HepG2 (cell line): ENCODE measurements around the gene BIRC3. TPM values are rescaled to one million over a fixed set of nuclear protein-coding genes. Genes with fewer than 3 reads are reported as not detected.
A peak's percentile ranks its signal among the peaks of the same experiment; 100 is the strongest.

Experiments
- ADNP ChIP-seq: sonication (generic); formaldehyde crosslinking; IDR thresholded peaks from 2 replicates; pipeline ENCODE4 v1.4.0; 2020; ENCODE audit warnings: missing genetic modification reagents
- CAMTA2 ChIP-seq: sonication (generic); formaldehyde crosslinking; IDR thresholded peaks from 2 replicates; pipeline ENCODE4 v1.4.0; 2020; ENCODE audit warnings: mild to moderate bottlenecking, missing genetic modification reagents, borderline replicate concordance
- CENPX ChIP-seq: sonication (generic); formaldehyde crosslinking; IDR thresholded peaks from 2 replicates; pipeline ENCODE4 v1.9.0; 2021; ENCODE audit warnings: mild to moderate bottlenecking, missing genetic modification reagents, moderate library complexity
- DR1 ChIP-seq: sonication (generic); formaldehyde crosslinking; IDR thresholded peaks from 2 replicates; pipeline ENCODE4 v1.8.0; 2021; ENCODE audit warnings: mild to moderate bottlenecking, missing genetic modification reagents, inconsistent platforms
- FOXP1 ChIP-seq, 2 experiments: fragments of 450-650 bp in 1 of 2; IDR thresholded peaks; 2 replicates each; pipeline ENCODE4 v1.6.1; 2017 to 2018; ENCODE audit warnings: antibody characterized with exemption in 1 of 2
- HES4 ChIP-seq: sonication (generic); formaldehyde crosslinking; IDR thresholded peaks from 2 replicates; pipeline ENCODE4 v1.9.0; 2021; ENCODE audit warnings: mild to moderate bottlenecking, missing genetic modification reagents, borderline replicate concordance
- HNRNPL ChIP-seq: fragments of 200-400 bp; formaldehyde crosslinking; IDR thresholded peaks from 2 replicates; pipeline ENCODE4 v1.6.1; 2017; ENCODE audit warnings: mild to moderate bottlenecking, low read depth, low read length
- KLF15 ChIP-seq: sonication (generic); formaldehyde crosslinking; IDR thresholded peaks from 2 replicates; pipeline ENCODE4 v1.8.1; 2023; ENCODE audit warnings: borderline replicate concordance, mild to moderate bottlenecking, inconsistent platforms, missing genetic modification reagents, mixed read lengths
- MED1 ChIP-seq: sonication (generic); formaldehyde crosslinking; IDR thresholded peaks from 2 replicates; pipeline ENCODE4 v1.4.0; 2020; ENCODE audit warnings: missing genetic modification reagents
- NFYC ChIP-seq: IDR thresholded peaks from 2 replicates; pipeline ENCODE4 v1.6.1; 2016; ENCODE audit warnings: missing genetic modification reagents, missing compliant biosample characterization
- NR2F1 ChIP-seq, 2 experiments: fragments of 450-650 bp in 1 of 2; formaldehyde crosslinking in 1 of 2; IDR thresholded peaks; 2 replicates each; pipeline versions ENCODE4 v1.5.0 to v1.6.1; 2016 to 2020; ENCODE audit warnings: mild to moderate bottlenecking in 1 of 2, missing compliant biosample characterization in 1 of 2, missing genetic modification reagents in 1 of 2, moderate library complexity in 1 of 2
- PREB ChIP-seq: sonication (generic); formaldehyde crosslinking; IDR thresholded peaks from 2 replicates; pipeline ENCODE4 v1.4.0; 2020; ENCODE audit warnings: missing genetic modification reagents
- RBM39 ChIP-seq: fragments of 200-400 bp; formaldehyde crosslinking; IDR thresholded peaks from one replicate; pipeline ENCODE4 v1.6.1; 2018; ENCODE audit warnings: antibody characterized with exemption, mild to moderate bottlenecking, low read depth, low read length; ENCODE audit not compliant: poor library complexity, severe bottlenecking
- RFX5 ChIP-seq: IDR thresholded peaks from 2 replicates; pipeline ENCODE4 v1.6.1; 2011; ENCODE audit warnings: low read depth, low read length, improper control_type of control experiment
- RXRA ChIP-seq: sonication (generic); formaldehyde crosslinking; IDR thresholded peaks from 2 replicates; pipeline ENCODE4 v1.5.1; 2020; ENCODE audit warnings: missing genetic modification reagents
- SKIL ChIP-seq: sonication (generic); formaldehyde crosslinking; IDR thresholded peaks from 2 replicates; pipeline ENCODE4 v1.8.0; 2022; ENCODE audit warnings: missing genetic modification reagents, mild to moderate bottlenecking, moderate library complexity, borderline replicate concordance
- TERF1 ChIP-seq: sonication (generic); formaldehyde crosslinking; IDR thresholded peaks from 2 replicates; pipeline ENCODE4 v1.8.0; 2022; ENCODE audit warnings: mild to moderate bottlenecking, missing genetic modification reagents, moderate library complexity
- YEATS2 ChIP-seq: sonication (generic); formaldehyde crosslinking; IDR thresholded peaks from 2 replicates; pipeline ENCODE4 v1.4.0; 2020; ENCODE audit warnings: missing genetic modification reagents, borderline replicate concordance
- ZBTB21 ChIP-seq: sonication (generic); formaldehyde crosslinking; IDR thresholded peaks from 2 replicates; pipeline ENCODE4 v1.4.0; 2020; ENCODE audit warnings: missing genetic modification reagents
- ZBTB7B ChIP-seq: sonication (generic); formaldehyde crosslinking; IDR thresholded peaks from 2 replicates; pipeline ENCODE4 v1.4.0; 2020; ENCODE audit warnings: missing genetic modification reagents
- ZNF510 ChIP-seq: sonication (generic); formaldehyde crosslinking; IDR thresholded peaks from 2 replicates; pipeline ENCODE4 v1.4.0; 2020; ENCODE audit warnings: low read depth, mild to moderate bottlenecking, missing genetic modification reagents
- ZNF576 ChIP-seq: sonication (generic); formaldehyde crosslinking; IDR thresholded peaks from 2 replicates; pipeline ENCODE4 v1.4.0; 2020; ENCODE audit warnings: mild to moderate bottlenecking, missing genetic modification reagents
- ZNF589 ChIP-seq: sonication (generic); formaldehyde crosslinking; conservative IDR thresholded peaks from 2 replicates; pipeline ENCODE4 v1.8.0; 2022; ENCODE audit warnings: mild to moderate bottlenecking, moderate library complexity, missing genetic modification reagents
- ZNF614 ChIP-seq: IDR thresholded peaks from 2 replicates; pipeline ENCODE4 v1.6.1; 2018; ENCODE audit warnings: missing biosample characterization, missing genetic modification reagents, inconsistent platforms, borderline replicate concordance
- ZNF737 ChIP-seq: sonication (generic); formaldehyde crosslinking; IDR thresholded peaks from 2 replicates; pipeline ENCODE4 v1.5.0; 2020; ENCODE audit warnings: missing genetic modification reagents, mild to moderate bottlenecking, borderline replicate concordance
- polyA plus RNA-seq, 8 experiments: library from polyadenylated mRNA; depleted of rRNA in 3 of 8; stranded (reverse) in 7 of 8; unstranded in 1 of 8; fragments of >200 nt; fragmentation: Illumina TruSeq in 4 of 8; extraction: Trizol in 4 of 8; gene quantifications; 2 replicates each; pipeline versions ENCODE4 v1.2.1 to v1.2.3, GENCODE V29; 2011 to 2016; ENCODE audit warnings: low read depth in 4 of 8, missing spikeins in 1 of 8, mixed read lengths in 1 of 8; ENCODE audit not compliant: insufficient read depth in 1 of 8
- total RNA-seq, 5 experiments: library from RNA; depleted of rRNA; stranded (reverse); fragments of >200 nt; fragmentation: Illumina TruSeq; extraction: Trizol; gene quantifications; 2 replicates each; pipeline ENCODE4 v1.2.3, GENCODE V29; 2016; ENCODE audit warnings: low read depth in 1 of 5

Gene BIRC3
- total and polyA plus RNA-seq, 2 of the 13 experiments (the other 11 are each of a cell fraction or from before 2014, with no cell fraction given), result 0.41 to 4.2 TPM

GRCh38 chr11:102346748-102347461 lies 29.6 kb downstream of the BIRC3 start, which contains the start of gene BIRC2 (continued):
- no peak for TF ChIP-seq ZNF576 (CRISPR knock-in tag)
- no peak for TF ChIP-seq CAMTA2 (CRISPR knock-in tag)
- peak; percentile 68; the same call in 1 of the 2 replicates for TF ChIP-seq ZBTB7B (CRISPR knock-in tag)
- no peak for TF ChIP-seq TERF1 (CRISPR knock-in tag)
- TF ChIP-seq SKIL (CRISPR knock-in tag), result peak; percentile 60; the same call in 1 of the 2 replicates
- 0 out of 2 replicates have a peak, but pooled peaks have one; percentile 45 for TF ChIP-seq ZNF589
- TF ChIP-seq ZNF510, result peak; percentile 46; the same call in 1 of the 2 replicates
- peak; percentile 96 for TF ChIP-seq RBM39
- TF ChIP-seq FOXP1 (IDR thresholded peaks at IDR 0.05), result no peak
- no peak for TF ChIP-seq FOXP1 (CRISPR knock-in tag; IDR thresholded peaks at IDR 0.05)
- peak; percentile 72; the same call in 1 of the 2 replicates for TF ChIP-seq DR1 (CRISPR knock-in tag)
- no peak for TF ChIP-seq NFYC (CRISPR knock-in tag)
- TF ChIP-seq ZNF614 (CRISPR knock-in tag), result peak; percentile 13; the same call in 1 of the 2 replicates
- peak; percentile 2; the same call in 1 of the 2 replicates for TF ChIP-seq KLF15
- peak; percentile 84 for TF ChIP-seq MED1 (CRISPR knock-in tag)
- 0 out of 2 replicates have a peak, but pooled peaks have one; percentile 70 for TF ChIP-seq ZNF737 (CRISPR knock-in tag)
- no peak for TF ChIP-seq NR2F1 (CRISPR knock-in tag; IDR thresholded peaks at IDR 0.05)
- TF ChIP-seq HES4 (CRISPR knock-in tag), result peak; percentile 65; the same call in 1 of the 2 replicates
- peak; percentile 84; the same call in 1 of the 2 replicates for TF ChIP-seq RXRA (CRISPR knock-in tag)
- TF ChIP-seq YEATS2 (CRISPR knock-in tag), result peak; percentile 83
- TF ChIP-seq ZBTB21 (CRISPR knock-in tag), result peak; percentile 93
- no peak for TF ChIP-seq PREB (CRISPR knock-in tag)
- no peak for TF ChIP-seq HNRNPL
- peak; percentile 68; the same call in 1 of the 2 replicates for TF ChIP-seq ADNP (CRISPR knock-in tag)
- TF ChIP-seq RFX5, result peak; percentile 54; the same call in 1 of the 2 replicates
- no peak for TF ChIP-seq CENPX (CRISPR knock-in tag)
